ENCODE results near the gene MOCS1.

GRCh38 chr6:39950125-39950720 lies 16.0 kb upstream of the MOCS1 start:
- no peak for TF ChIP-seq TAF1 (IDR thresholded peaks at IDR 0.05; ENCODE audit: borderline replicate concordance, insufficient read depth, low read length)
- no peak for TF ChIP-seq SIN3A (IDR thresholded peaks at IDR 0.05; ENCODE audit: borderline replicate concordance, insufficient read depth, low read length)
- no peak for TF ChIP-seq POLR2AphosphoS5 (IDR thresholded peaks at IDR 0.05; ENCODE audit: low read depth, low read length)
- no peak for TF ChIP-seq REST (IDR thresholded peaks at IDR 0.05; ENCODE audit: insufficient read depth in 1 of 2, low read depth in 2 of 2, low read length in 2 of 2)
